HG03175 (cell line): ENCODE results near the gene GNAS.
"Not testable (repeated sequence)": the region's sequence is repeated elsewhere in the genome, so short reads cannot be mapped to it uniquely, and the experiment has no call there.

Experiments used
- ATAC-seq: cut with Tn5 transposase; IDR thresholded peaks from one replicate; pipeline ENCODE4 v1.9.1; 2021; ENCODE audit warnings: mild to moderate bottlenecking, moderate library complexity; ENCODE audit not compliant: unreplicated experiment

Gene GNAS

DNA sequence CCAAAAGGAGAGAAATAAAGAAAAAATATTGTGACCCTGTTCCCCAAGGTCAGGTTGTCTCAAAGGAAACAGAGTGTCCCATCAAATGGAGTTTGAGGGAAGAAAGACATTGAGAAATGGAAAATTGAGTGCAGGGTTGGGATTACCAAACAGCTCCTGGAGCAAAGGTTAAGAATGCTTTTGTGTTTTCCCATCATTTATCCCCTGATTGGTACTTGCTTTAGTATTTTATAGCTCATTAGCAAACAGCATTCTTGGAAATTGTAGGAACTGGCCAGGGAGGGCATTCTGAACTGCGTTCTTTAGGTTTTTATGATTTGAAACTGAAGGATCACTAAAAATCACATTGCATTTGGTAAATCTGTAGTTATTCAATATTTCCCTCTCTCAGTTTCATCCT is 69.5 kb downstream of the GNAS start:
- ATAC-seq, result no peak

- ATAC-seq, result no peak
These were observed 70.7 kb downstream of the GNAS start for GRCh38 chr20:58923117-58923712.

- ATAC-seq, result no peak
These were observed 74.4 kb downstream of the GNAS start for GRCh38 chr20:58926802-58927489.

DNA sequence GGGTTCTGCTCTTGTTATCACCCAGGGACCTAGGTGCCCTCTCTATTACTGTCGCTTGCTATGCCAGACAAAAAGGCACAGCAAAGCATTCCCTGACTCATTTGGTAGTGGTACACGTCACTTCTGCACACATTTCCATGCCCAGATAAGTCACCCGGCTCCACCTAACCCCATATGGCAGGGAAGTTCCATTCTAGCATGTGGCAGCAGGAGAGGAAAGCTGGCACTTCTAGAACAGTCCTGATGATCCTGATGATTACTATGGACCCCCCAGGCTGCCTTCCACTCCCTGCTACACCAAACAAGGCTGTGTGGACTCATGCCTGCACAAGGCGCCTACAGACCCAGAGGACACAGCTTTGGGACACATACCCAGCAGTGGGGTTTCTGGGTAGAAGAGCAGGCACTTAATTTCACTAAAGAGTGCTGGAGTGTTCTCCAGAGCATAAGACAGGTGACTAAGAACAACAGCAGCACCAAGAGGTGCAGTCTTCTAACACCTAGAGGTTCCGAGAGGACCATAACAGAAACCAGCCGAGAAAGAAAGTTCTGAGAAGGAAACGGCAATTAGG is 75.1 kb downstream of the GNAS start:
- ATAC-seq, result no peak

DNA sequence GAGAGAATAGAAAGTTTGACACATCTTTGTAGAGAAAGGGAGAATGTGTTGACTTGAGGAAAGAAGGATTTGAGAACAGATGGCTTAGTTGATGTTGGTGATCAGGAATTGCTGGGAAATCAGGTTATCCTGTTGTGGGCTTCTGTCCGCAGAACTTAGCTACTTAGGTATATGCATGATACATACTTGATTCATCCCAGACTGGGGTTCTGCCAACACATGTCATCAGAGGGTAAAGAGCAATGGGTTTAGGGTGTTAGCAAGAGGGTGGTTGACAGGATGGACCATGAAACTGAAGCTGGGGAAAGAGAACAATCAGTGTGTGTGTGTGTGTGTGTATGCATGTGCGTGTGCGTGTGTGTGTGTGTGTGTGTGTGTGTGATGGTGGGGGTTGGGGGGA is 78.0 kb downstream of the GNAS start:
- ATAC-seq, result no peak

GRCh38 chr20:58932170-58932569 is 79.7 kb downstream of the GNAS start:
- ATAC-seq, result no peak

- ATAC-seq, result no peak
These were observed 85.6 kb downstream of the GNAS start for GRCh38 chr20:58938078-58938477.

DNA sequence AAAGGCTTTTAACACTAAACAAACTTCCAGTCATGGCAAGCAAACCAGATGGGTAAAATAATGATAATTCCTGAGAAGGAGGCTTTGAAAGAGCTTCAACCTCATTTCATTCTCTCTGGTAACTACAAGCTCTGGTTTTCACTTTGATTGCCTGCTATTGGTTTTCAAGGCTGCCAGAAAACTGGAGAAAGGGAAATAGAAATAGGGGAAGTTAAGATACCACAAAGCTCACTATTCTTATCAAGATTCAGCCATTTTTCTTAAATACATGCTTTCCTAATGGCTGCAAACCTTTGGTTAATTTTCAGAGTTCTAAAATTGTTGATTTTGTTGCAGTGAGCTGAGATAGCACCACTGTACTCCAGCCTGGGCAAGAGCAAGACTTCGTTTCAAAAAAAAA is 86.0 kb downstream of the GNAS start:
- no peak for ATAC-seq

DNA sequence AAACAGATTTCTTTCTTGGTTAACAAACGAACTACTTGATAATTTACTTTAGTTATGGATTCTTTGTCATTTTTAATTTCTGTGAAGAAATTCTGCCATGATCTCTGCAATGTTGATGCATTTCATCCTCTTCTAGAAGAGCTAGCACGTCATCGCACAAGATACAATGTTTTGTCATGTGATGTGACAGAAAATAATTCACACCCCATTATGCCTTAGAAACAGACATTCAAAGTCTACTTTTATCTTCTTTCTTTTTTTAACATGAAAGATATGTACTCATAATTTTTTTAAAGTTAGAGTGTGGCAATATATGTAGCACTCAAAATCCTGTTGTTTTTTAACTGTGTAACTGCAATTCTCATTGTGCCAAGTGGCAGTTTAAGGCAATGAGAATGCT is 89.0 kb downstream of the GNAS start:
- no peak for ATAC-seq

DNA sequence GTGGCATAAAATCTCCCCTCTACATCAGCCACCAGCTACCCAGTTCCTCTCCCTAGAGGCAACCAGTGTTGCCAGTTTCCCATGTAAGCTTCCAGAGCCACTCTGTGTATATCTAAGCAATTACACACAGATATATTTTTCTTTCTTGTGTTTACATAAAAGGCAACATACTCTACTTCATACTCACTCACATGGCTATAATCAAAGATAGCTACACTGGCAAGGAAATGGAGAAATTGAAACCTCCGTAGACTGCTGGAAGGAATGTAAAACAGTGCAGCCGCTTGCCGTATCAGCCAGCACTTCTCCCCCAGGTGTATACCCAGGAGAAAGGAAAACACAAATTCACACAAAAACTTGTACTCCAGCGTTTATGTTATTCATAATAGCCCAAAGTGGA is 90.0 kb downstream of the GNAS start:
- no peak for ATAC-seq

DNA sequence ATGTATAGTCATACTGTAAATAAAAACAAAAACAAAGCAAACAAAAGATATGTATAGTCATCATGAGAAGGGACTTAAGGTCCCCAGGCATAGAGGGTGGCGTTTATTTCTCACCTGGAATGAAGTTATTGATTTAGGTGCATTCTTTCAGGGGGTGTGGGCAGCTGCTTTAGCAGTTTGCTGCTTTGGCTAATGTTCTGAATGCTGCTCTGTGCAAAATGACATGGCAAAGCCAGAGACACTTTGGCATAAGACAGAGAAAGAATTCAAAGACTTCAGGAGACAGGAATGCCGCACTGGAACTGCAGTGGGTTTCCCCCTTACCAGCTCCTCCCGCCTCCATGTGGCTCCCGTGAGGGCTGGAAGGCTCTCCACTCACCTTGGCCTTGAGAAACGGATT is 92.1 kb downstream of the GNAS start:
- no peak for ATAC-seq

- no peak for ATAC-seq
These were observed 93.6 kb downstream of the GNAS start for GRCh38 chr20:58945965-58946631.

GRCh38 chr20:58947797-58948388 is 95.4 kb downstream of the GNAS start:
- ATAC-seq, result not testable (repeated sequence)

DNA sequence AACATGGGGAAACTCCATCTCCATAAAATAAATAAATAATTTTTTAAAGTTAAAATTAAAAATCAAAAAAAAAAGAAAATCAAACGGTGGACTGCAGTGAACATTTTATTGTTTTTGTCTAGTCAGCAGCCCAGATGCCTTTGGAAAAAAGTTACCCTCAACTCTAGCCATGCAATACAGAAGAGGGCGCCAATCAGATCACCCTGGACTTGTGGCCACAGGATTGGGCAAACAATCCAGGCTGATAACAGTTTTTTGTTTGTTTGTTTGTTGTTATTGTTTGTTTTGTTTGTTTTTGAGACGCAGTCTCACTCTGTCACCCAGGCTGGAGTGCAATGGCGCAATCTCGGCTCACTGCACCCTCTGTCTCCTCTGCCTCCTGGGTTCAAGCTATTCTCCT is 98.1 kb downstream of the GNAS start:
- ATAC-seq, result no peak

- no peak for ATAC-seq
These were observed 100.5 kb downstream of the GNAS start for GRCh38 chr20:58953050-58953449.

DNA sequence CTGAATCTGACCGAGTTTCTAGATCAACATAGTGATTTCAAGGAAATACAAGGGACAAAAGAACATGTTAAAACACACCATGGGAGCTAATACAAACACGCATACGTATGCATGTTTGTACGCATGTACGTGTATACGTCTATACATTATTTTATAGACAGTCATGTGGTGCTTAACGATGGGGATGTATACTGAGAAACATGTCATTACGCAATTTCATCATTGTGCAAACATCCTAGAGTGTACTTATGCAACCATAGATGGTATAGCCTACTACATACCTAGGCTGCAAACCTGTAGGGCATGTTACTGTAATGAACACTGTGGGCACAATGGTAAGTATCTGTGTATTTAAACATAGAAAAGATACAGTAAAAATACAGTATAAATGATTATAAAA is 103.6 kb downstream of the GNAS start:
- ATAC-seq, result no peak

GRCh38 chr20:58959652-58960051 is 107.1 kb downstream of the GNAS start:
- ATAC-seq, result no peak
